Activated T-cell treated with anti-CD3 and anti-CD28 coated beads for 24 hours (primary cell): ENCODE measurements around the gene CPT1B.
"Not testable (repeated sequence)": the region's sequence is repeated elsewhere in the genome, so short reads cannot be mapped to it uniquely, and the experiment has no call there.

Experiments used
- DNase-seq: peaks from one replicate; pipeline ENCODE4 v3.0.0-alpha.2; 2020; ENCODE audit warnings: low read depth

Gene CPT1B

DNA sequence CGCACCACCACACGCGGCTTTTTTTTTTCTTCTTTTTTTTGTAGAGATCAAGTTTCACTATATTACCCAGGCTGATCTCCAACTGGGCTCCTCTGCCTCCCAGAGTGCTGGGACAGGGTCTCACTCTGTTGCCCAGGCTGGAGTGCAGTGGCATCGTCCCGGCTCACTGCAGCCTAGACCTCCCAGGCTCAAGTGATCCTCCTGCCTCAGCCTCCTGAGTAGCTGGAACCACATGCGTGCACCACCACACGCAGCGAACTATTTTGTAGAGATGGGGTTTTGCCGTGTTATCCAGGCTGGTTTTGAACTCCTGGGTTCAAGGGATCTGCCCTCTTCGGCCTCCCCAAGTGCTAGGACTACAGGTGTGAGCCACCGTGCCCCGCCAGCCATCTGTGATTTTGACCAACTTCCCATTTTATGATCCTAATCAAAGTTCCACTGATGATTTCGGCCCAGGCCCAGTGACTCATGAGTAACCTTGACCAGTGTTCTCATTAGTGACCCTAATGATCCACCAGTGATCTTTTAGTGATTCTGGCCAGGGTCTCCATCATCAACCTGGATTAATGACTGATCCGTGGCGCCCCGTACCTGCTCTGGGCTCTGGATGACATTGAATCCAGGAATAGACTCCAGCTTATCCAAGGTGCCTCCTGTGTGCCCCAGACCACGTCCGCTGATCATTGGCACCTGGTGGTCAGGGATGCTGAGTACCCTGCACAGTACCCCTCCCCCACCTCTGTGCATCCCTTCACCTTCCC lies 50.1 kb downstream of the CPT1B start:
- no peak for DNase-seq

DNA sequence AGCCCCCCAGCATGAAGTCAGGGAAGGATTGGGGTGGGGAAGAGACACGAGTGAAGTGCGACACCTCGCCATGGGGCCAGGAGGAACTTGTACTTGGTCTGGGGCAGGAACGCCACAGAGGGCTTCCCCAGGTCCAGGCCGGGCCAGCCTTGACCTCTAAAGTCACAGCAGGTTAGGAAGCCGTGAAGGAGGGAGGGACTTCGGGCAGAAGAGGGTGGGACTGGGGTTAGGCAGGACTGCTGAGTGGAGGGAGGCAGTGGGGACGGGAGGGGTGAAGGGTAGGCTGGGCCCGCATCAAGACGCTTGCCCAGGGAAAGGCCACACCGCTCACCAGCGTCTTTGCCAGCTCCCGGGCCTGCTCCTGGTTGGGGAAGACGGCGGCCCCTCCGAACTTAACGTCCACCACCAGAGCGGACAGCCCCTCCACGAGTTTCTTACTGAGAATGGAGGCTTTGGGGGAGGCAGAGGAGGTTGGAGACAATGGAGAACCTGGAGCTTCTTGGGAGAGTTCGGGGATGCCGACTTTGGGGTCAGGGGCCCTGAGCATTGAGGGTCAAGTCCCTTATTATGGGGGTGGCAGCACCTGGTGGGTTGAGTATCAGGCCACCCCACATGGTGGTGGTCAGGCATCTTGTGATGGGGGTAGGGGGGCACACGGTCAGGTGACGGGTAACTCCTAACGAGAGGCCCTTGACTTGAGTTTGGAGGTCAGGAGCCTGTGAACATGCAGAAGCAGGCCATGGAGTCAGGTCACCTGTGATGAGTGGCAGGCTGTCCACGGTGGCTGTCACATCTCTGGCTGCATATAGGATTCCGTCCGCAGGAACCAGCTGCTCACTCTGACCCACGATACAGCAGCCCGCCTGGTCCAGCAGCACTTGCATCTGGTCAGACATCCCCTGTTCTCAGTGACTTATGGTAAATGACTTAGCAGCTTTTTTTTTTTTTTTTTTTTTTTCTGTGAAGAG lies 51.1 kb downstream of the CPT1B start:
- DNase-seq, result no peak

DNA sequence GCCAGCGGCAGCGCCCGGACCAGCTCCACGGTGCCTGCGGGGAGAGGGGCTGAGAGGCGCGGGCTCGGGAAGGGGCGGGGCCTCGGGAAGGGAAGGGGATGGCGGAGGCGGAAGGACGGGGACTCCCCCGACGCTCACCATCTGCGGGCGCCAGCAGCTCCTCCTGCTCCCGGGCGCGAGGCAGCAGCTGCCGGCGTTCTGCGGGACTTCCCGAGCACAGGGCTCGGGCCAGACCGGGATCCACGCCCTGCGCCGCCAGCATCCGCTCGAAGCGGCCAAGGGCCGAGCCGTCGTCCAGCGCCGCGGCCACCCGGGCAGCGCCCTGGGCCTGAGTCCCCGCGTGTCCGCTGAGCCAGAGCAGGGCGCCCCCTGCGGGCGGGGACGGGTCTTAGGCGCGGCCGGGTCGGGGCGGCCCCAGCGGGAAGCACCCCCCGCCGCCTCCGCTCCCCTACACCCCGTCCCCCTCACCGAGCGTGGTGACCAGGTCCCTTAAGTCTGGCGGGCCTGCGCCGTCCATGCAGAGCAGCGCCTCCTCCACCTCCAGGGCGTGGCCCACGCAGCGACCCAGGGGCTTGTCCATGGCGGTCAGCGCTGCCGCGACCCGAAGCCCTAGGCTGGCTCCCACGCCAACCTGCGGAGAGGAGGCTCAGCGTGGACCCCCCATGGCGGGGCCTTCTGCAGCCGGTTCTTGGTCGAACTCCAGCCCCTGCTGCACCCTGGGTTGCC lies 52.0 kb downstream of the CPT1B start:
- peak; percentile 80 for DNase-seq

DNA sequence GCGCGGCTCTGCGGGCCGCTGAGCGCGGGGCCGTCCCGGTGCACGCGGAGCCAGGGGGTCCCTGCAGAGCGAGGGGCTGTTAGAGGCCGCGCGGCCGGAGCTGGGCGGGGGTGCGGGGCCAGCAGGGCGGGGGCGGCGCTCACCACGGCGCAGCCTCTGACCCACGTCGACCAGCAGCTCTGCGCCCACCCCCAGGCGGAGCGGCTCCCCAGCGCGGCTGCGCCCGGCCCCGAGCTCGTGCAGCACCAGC lies 52.4 kb downstream of the CPT1B start:
- DNase-seq, result no peak

DNA sequence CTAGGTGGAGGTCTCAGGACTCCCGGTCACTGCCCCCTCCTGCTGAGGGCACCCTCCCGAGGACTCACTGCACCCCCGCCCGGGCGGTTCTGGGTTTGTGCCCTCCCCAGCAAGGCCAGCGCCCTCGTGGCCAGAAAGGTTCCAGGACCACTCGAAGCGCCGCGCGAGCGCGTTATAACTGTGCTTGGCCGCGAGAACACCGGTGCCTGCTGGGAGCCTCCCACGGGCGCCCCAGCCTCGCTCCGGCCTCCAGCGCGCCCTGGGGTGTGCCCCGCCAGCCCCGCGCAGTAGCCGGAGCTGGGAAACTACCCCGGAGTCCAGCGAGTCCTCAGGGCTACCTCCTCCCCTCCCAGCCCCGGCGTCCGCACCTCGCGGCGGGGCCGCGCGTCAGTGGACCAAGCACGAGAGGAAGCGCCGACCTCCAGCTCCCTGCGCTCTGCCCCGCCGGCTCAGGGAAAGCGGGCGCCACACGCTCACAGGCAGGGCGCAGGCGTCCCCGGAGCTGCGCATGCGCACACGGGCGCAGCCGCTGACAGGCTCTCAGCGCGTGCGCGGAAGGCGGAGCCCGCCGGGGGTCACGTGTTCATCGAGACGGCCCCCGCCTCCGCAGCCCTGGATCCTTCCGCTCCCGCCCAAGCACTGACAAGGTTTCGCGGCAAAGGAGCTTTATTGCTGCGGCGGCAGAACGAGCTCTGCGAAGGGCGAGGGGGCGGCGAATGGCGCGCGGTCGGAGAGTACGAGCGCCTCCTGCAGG lies 52.9 kb downstream of the CPT1B start, which contains the start of gene SCO2:
TSS of gene SCO2 (minus strand) at position 495 of the 754 bp plus-strand sequence. CDS start 1,187 bp downstream, outside the sequence.
- DNase-seq, result peak; percentile 97

DNA sequence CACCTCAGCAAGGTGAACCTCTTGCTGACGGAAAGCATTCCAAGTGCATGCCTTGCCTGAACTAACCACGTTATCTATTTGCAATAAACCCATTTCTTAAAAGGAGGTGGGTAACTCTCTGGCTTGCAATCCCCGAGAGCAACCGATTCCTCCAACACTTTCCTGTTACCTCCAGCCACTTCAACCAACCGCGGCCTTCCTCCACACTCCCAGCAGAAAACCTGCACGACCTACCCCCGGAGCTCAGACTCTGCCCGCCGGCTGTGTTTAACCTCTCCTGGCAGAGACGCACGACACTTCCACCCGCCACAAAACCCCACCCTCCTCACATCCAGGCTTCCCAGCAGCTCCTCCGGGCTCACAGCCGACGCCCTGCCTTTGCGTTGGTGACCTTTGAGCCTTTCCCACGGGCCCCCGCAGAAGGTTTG lies 53.5 kb downstream of the CPT1B start:
- no peak for DNase-seq

DNA sequence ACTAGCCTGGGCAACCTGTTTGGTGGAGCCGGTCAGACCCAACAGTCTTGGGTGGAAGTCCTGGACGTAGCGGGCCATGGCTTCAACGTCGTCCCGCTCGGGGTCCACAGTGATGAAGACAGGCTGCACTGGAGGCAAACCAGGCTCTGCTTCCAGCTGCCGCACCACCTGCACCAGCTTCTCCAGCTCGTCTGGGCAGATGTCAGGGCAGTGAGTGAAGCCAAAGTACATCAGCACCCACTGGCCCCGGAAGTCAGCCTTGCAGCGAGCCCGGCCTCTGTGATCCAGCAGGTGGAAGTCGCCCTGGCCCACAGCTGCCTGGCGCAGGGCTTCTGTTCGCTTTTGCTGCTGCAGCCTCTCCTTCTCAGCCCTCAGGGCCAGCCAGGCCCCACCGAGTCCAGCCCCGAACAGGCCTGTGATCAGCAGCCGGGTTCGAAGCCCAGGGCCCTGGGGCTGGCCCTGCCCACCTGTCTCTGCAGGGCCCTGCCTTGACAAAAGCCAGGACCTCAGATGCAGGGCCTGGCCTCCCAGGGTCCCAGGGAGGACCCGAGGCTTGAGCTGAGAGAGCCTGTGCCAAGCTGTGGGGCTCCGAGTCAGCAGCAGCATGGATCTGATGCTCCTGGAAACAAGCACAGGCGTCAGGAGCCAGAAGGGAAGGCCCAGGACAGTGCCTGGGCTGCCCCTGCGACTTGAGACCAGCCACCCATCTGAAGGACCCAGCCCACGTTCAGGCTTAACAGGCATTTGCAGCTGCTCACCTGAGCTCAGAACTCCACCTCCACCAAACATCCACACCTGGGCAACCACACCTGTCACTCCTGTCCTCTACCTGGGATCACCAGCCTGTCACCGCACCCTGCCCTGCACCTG lies 54.2 kb downstream of the CPT1B start:
- no peak for DNase-seq

DNA sequence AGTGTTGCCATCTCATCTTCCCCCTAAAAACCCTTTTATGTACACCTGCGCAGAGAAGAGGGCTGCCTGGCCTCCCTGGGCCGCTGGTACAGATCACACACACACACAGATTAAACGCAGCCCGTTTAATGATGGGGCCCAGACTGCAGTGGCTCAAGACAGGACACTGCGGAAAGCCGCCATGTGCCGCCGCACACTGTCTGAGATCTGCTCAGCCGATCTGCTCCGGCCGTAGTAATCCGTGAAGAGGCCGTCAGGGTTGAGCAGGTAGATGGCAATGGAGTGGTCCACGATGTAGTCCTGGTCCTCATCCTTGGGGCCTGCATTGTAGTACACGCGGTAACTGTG lies 54.8 kb downstream of the CPT1B start:
- DNase-seq, result no peak

DNA sequence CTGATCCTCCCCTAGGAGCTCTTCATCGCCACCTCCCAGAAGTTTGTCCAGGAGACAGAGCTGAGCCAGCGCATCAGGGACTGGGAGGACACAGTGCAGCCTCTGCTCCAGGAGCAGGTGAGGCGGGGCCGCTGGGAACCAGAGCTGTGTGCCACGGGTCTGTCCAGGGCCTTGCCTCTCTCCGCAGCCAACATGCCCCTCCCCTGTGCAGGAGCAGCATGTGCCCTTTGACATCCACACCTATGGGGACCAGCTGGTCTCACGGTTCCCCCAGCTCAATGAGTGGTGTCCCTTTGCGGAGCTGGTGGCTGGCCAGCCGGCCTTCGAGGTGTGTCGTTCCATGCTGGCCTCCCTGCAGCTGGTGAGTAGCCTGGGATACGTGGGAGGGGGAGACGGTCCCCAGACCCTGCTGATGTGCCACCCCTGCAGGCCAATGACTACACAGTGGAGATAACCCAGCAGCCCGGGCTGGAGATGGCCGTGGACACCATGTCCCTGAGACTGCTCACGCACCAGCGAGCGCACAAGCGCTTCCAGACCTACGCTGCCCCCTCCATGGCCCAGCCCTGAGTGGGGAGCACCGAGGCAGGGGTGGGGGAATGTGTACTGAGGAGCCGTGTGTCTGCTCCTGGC lies 55.3 kb downstream of the CPT1B start:
- no peak for DNase-seq

DNA sequence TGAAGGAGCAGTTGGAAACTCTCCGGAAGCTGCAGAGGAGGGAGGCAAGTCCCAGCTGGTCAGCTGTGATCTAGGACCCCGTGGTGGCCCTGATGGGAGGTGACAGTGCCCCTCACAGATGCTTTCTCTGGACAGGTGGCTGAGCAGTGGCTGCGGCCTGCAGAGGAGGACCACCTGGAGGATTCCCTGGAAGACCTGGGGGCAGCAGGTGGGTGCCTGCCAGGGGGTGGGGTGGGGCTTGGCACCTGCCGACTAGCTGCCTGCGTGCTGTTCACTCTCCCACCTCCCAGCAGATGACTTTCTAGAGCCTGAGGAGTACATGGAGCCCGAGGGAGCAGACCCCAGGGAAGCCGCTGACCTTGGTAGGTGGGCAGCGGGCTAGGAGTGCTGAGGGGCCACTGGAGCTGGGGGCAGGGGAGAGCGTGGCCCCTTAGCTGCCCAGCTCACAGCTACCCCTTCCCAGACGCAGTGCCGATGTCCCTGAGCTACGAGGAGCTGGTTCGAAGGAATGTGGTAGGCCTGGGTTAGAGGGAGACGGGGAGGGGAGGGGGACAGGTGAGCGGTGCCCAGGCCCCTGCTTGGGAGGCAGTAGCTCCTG lies 55.9 kb downstream of the CPT1B start:
- no peak for DNase-seq

DNA sequence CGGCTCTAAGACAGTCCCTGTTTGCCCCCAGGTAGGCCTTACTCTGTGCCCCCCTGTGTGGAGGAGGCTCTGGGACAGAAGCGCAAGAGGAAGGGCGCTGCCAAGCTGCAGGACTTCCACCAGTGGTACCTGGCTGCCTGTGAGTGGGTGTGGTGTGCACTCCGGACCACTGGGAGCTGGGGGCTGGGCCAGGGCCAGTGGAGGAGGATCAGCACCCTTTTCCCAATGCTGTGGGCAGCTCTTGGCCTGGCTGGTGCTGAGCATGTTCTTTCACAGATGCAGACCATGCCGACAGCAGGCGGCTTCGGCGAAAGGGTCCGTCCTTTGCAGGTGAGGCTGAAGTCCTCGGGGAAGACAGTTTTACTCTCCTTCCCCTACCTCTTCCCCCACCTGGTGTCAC lies 56.5 kb downstream of the CPT1B start:
- DNase-seq, result no peak

DNA sequence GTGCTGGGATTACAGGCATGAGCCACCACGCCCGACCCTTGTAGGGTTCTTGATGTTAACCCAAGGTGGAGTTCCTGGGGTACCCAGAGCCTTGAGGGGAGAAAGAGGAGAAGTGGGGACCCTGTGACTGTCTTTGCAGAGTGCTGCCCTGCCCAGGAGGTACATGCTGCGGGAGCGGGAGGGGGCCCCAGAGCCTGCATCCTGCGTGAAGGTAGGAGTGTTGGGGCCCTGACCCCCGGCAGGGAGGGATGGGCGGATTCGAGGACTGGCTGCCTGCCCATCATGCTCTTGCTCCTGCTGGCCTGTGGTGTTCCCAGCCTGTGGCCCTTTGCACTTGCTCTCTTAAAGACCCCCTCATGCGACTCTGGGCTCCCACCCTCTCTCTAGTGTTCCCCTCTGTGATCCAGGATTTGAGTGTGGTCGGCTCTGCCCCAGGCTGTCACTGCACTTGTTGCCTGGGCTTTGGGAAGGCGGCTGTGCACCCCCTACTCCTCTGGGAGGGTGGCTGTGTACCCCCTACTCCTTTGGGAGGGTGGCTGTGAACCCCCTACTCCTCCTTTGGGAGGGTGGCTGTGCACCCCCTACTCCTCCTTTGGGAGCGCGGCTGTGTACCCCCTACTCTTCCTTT lies 57.3 kb downstream of the CPT1B start:
- DNase-seq, result no peak

DNA sequence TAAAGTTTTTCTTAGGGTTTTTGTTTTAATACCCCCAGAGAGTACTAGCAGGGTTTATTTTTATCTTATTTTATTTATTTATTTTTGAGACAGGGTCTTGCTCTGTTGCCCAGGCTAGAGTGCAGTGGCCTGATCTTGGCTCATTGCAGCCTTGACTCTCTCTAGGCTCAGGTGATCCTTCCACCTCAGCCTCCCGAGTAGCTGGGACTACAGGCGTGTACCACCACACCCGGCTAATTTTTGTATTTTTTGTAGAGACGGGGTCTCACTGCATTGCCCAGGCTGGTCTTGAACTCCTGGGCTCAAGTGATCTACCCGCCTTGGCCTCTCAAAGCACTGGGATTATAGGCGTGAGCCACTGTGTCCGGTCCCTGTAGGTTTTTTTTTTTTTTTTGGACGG lies 58.0 kb downstream of the CPT1B start:
- DNase-seq, result not testable (repeated sequence)

DNA sequence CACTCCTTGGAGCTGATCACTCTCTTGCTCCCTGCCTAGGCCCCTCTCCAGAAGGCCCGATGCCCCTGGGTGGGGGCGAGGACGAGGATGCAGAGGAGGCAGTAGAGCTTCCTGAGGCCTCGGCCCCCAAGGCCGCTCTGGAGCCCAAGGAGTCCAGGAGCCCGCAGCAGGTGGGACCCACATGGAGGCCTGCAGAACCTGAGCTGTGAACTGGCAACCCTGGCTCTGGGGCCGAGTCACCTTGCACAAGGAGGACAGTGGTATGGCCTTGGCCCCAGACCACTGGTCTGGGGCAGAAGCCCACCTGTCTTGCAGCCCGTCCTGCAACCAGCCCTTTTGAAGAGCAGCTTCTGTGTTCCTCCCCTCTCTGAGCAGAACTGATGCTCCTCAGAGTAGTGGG lies 59.1 kb downstream of the CPT1B start:
- DNase-seq, result no peak
